Left forelimb (tissue), 1 donor: ENCODE measurements around the gene MUC6.
A peak's percentile ranks its signal among the peaks of the same experiment; 100 is the strongest.
"Not testable (repeated sequence)": the region's sequence is repeated elsewhere in the genome, so short reads cannot be mapped to it uniquely, and the experiment has no call there.

ENCODE experiments used
- DNase-seq: peaks from one replicate; pipeline ENCODE4 v3.0.0-alpha.2; 2018; ENCODE audit warnings: low spot score

Gene MUC6

GRCh38 chr11:986270-986951 is 50.1 kb downstream of the MUC6 start:
- DNase-seq = no peak

GRCh38 chr11:985848-986247 is 50.7 kb downstream of the MUC6 start:
- DNase-seq = no peak

- DNase-seq = no peak
These were observed 51.1 kb downstream of the MUC6 start for GRCh38 chr11:985406-985805.

- no peak for DNase-seq
These were observed 52.0 kb downstream of the MUC6 start for GRCh38 chr11:984546-984945.

- DNase-seq = no peak
These were observed 54.8 kb downstream of the MUC6 start for GRCh38 chr11:981764-982163.

- peak; percentile 57 for DNase-seq
These were observed 55.8 kb downstream of the MUC6 start for GRCh38 chr11:980438-981357.

GRCh38 chr11:978781-979180 is 57.7 kb downstream of the MUC6 start:
- no peak for DNase-seq

- DNase-seq = no peak
These were observed 58.4 kb downstream of the MUC6 start for GRCh38 chr11:977830-978720.

GRCh38 chr11:976431-977160 is 59.9 kb downstream of the MUC6 start:
- DNase-seq = no peak

- DNase-seq = no peak
These were observed 60.7 kb downstream of the MUC6 start for GRCh38 chr11:975827-976226.

GRCh38 chr11:975376-975775 is 61.1 kb downstream of the MUC6 start:
- not testable (repeated sequence) for DNase-seq

- DNase-seq = no peak
These were observed 63.3 kb downstream of the MUC6 start for GRCh38 chr11:973237-973636.

GRCh38 chr11:972523-973211 is 63.9 kb downstream of the MUC6 start:
- no peak for DNase-seq

GRCh38 chr11:971731-972365 is 64.7 kb downstream of the MUC6 start:
- DNase-seq = no peak

GRCh38 chr11:971092-971690 is 65.3 kb downstream of the MUC6 start:
- DNase-seq = no peak

GRCh38 chr11:970319-970871 is 66.1 kb downstream of the MUC6 start:
- DNase-seq = no peak

- DNase-seq = no peak
These were observed 66.8 kb downstream of the MUC6 start for GRCh38 chr11:969651-970205.

GRCh38 chr11:968822-969221 is 67.7 kb downstream of the MUC6 start:
- DNase-seq = no peak

- no peak for DNase-seq
These were observed 68.3 kb downstream of the MUC6 start for GRCh38 chr11:967995-968751.
